ENCODE results near the gene NXPE3.

Gene NXPE3

GRCh38 chr3:101803173-101803782 lies 24.3 kb downstream of the NXPE3 start:
- peak; percentile 69 for DNase-seq (ENCODE audit: low read depth)

- DNase-seq (ENCODE audit: low read depth) = no peak
Observed at GRCh38 chr3:101803939-101804338, 24.9 kb downstream of the NXPE3 start.

GRCh38 chr3:101806491-101806890 lies 27.5 kb downstream of the NXPE3 start:
- no peak for DNase-seq (ENCODE audit: low read depth)

- no peak for DNase-seq (ENCODE audit: low read depth)
Observed at GRCh38 chr3:101807888-101808287, 28.9 kb downstream of the NXPE3 start.

- peak; percentile 32 for DNase-seq (ENCODE audit: low read depth)
Observed at GRCh38 chr3:101809178-101810021, 30.4 kb downstream of the NXPE3 start.

DNA sequence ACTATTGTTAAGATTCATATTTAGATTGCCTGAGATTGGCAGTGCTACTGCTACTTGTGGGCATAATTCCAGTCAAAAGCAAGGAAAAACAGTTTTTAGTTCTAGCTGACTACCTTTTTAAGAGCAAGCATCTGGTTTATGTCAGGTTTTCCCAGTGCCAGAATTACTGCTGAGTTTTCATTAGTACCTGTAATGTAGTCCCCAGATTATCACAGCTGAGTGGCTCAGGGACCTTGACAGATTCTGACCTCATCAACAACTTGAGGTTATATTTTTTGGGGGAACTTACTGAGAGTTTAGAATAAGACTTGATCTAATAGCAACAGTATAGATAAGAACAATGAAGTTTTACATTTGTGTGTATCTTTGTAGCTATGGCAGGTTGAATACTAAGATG lies 31.0 kb downstream of the NXPE3 start:
- DNase-seq (ENCODE audit: low read depth) = no peak

DNA sequence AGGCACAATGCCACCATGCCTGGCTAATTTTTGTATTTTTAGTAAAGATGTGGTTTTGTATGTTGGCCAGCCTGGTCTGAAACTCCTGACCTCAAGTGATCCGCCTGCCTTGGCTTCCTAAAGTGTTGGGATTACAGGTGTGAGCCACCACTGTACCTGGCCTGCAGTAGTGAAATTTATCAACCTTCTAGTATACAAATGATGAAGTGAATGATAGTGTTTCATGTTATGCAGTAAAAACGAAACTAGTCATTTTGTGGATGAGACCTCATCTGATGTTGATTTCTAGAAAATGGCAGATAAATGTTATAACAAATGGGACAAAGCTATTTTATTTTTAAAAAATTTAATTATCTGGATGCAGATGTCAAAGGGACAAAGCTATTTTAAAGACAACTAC lies 32.9 kb downstream of the NXPE3 start:
- DNase-seq (ENCODE audit: low read depth) = no peak

DNA sequence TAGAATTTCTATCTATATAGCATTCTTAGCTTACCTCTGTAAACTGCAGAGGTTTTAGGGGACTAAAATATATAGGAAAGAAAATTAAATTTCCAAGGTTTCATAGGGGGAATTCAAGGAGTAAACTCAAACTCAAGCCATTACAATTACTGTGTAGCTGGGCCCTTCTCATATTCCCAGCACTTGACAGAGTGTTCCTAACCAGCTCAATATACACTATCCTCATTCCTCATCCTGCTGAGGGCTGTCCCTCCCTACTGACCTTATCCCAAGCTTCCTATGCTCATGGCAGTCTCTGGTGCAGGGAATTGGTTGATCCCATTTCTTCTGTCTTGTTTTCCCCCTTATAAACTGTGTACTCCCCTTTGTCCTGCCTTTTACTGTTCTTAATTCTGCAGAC lies 33.9 kb downstream of the NXPE3 start:
- no peak for DNase-seq (ENCODE audit: low read depth)

DNA sequence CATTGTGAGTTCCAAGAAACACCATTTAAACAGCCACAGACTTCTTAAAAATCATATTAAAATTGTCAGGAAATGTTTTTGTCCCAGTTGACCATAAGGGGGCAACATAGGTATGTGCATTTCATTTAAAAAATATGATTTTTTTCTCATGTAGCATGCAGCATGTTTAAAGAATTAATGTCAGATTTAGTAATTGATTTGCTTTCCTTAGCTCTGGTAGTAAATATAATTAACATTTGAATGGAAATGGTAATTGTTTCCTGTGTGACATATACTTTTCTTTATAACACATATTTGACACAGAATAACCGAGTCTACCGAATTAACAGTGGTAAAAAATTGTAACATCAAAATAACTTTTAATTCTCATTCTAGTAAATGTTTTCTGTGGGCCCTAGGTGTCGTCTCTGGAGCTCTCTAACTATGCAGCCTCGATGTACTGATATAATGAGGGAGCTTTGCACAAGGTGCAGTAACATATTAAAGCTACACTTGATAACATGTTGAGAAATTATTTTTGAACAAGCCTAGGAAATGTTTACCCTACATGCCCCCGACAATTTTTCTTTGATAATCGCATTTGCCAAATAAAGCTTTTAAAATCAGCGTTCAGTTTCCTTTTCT lies 34.9 kb downstream of the NXPE3 start:
- DNase-seq (ENCODE audit: low read depth) = no peak

DNA sequence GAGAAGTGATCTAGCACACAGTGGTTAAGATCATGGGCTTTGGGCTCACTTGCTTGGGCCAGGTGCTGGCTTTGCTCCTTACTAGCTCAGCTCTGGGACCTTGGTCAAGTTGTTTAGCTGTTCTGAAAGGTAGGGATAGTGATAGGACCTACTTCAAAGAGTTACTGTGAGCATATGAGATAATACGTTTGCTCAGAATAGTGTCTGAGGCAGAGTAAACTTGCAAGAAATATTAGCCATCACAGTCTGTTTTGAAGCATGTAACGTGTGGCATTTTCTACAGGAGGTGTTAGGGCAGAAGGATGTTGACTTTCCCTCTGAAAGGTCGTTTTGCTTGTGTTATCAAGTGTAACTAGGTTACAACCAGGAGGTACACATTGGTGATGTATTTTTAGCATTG lies 35.8 kb downstream of the NXPE3 start:
- DNase-seq (ENCODE audit: low read depth) = no peak

GRCh38 chr3:101816215-101817149 lies 37.5 kb downstream of the NXPE3 start:
- DNase-seq (ENCODE audit: low read depth) = no peak

- DNase-seq (ENCODE audit: low read depth) = no peak
Observed at GRCh38 chr3:101817992-101818391, 39.0 kb downstream of the NXPE3 start.

DNA sequence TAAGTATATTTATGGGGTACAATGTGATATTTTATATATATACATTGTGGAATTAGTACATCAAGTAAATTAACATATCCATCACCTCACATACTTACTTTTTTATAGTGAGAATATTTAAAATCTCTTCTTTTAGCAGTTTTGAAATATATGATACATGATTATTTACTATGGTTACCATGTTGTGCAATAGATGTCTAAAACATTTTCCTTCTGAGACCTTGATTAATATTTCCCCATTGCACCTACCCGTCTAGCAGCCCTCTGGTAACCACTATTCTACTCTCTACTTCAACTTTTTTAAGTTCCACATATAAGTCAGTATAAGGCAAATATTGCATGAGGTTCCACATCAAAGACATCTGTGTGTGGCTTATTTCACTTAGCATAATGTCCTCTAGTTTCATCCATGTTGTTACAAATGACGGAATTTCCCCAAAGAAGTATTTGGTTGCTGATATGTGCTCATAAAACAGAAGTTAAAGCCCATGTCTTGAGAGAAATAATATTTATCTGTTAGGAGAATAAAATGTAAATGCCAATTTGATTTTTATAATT lies 40.7 kb downstream of the NXPE3 start:
- DNase-seq (ENCODE audit: low read depth) = no peak

- DNase-seq (ENCODE audit: low read depth) = no peak
Observed at GRCh38 chr3:101821503-101821902, 42.5 kb downstream of the NXPE3 start.

- no peak for DNase-seq (ENCODE audit: low read depth)
Observed at GRCh38 chr3:101823525-101823924, 44.5 kb downstream of the NXPE3 start.

DNA sequence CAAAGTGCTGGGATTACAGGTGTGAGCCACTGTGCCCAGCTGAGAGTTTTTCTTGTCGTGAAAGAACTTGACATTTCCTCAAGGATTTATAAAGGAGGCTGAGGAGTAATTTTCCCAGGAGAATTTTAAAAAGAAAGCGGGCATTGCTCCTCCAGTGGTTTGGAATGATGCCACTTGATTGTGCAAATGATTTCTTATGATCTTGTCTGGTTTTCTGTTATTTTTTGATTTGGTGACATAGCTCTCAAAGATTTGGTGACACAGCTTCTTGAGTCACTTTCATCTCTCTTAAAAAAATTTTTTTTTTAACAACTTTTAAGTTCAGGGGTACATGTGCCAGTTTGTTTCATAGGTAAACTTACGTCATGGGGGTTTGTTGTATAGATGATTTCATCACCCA lies 45.7 kb downstream of the NXPE3 start:
- DNase-seq (ENCODE audit: low read depth) = no peak

DNA sequence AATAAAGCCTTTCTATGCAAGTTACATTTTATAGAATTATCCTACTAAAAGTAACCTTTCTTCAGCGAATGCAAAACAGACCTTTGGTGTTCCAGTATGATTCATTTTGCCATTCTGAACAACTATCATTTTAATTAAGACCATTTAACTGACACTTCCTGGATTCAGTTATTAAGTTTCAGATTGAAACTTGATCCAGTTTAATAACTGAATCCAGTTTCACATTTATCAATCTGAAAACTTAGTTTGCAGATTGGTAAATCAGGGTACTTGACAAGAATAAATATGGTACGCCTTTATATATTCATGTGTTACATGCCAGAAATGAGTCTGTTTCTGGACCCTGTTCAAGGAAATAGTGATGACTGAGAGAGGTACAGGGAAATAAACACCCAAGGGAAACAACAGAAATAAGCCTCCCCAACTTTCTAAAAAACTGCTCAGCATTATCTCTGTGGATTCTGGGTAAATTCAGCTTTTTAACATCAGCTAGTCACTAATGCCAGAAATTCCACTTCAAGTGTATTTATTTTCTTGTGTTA lies 47.0 kb downstream of the NXPE3 start:
- DNase-seq (ENCODE audit: low read depth) = no peak

DNA sequence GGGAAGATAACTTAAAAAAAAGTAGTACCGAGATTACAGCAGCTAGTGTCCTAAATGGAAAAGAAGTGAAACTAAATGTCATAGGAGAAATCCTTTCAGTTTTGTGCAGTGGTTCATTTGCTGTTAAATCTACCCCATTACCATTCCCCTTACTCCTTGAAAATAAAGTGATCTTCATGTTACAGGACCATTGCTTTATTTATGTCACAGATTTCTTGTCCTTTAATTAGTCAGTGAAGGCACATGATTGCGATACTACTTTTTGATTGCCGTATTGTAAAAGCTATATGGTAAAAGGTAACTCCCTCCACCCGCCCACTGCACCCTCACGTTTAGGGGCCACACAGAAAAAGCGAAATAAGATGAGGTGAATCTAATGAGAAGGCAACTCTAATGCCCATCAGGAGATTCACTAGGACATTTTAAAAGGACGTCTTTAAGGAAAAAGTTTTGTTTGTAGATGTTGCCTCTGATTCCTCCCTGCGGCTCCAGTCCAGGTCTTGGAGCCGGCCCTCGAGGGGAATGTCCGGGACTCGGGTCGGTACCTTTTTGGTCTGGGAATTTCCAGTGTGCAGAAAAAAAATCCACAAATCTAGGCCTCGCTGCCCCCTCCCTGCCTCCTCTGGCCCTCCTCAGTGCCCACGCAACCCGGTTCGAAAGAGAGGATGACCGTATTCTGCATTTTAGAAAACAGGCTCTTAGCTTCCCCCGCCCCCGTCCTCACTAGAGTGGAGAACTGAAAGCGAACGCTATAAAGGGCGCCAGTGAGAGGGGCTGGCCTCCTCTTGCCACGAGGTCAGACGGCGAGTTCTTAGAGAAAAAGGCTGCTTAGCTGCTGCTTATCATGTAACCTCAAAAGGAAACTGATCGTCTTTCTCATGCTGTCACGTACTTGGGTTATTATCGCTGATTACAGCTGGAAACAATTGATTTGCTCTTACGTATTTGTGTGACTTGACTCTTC lies 48.5 kb downstream of the NXPE3 start:
- DNase-seq (ENCODE audit: low read depth) = peak; percentile 48

DNA sequence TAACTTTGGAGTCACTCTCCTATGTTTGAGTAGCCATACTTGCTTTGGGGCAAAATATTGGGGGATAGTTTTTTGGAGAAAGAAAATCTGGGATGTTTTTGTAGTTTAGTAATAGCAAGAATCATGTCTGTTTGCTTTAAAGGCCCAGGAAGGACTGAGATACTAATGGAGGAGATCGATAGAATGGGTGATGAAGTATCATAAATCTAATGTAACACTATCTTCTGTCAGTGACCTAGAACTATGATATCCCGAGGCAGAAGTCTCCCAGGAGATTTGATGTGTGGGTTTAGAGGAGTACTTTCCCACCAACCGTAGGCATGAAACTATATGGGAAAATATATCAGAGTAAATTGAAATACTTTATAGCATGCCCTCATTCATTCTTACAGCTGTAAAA lies 49.3 kb downstream of the NXPE3 start:
- no peak for DNase-seq (ENCODE audit: low read depth)

- DNase-seq (ENCODE audit: low read depth) = no peak
Observed at GRCh38 chr3:101828691-101829436, 49.9 kb downstream of the NXPE3 start.
